ENCODE data around the gene TRPM5.

TRPM5 gene

GRCh38 chr11:2439820-2440219, 4.5 kb downstream of the TRPM5 start:
- WGBS = 100% methylated on average over 2 of the region's 3 CpGs
- no peak overlapping the region for H3K9ac ChIP-seq (ENCODE audit: low read length)
- H4K91ac ChIP-seq (ENCODE audit: low read length) = no peak overlapping the region
- H3K4ac ChIP-seq (ENCODE audit: low read depth in 1 of 2, low read length in 2 of 2) = no peak overlapping the region
- no peak overlapping the region for H2BK15ac ChIP-seq (ENCODE audit: low read depth, poor library complexity, severe bottlenecking)
- no peak overlapping the region for H3K14ac ChIP-seq (ENCODE audit: low read length in 2 of 2)
- H2BK5ac ChIP-seq (ENCODE audit: low read depth, low read length, poor library complexity, severe bottlenecking) = no peak overlapping the region
- H3K79me1 ChIP-seq (replicated peaks; ENCODE audit: low read length, poor library complexity, severe bottlenecking) = no peaks in the 10 kb centered on the region
- no peak overlapping the region for H3K4me2 ChIP-seq (ENCODE audit: low read length, poor library complexity, severe bottlenecking)
- H4K8ac ChIP-seq (ENCODE audit: low read length) = no peak overlapping the region
- no peak overlapping the region for H2BK120ac ChIP-seq (ENCODE audit: low read depth, low read length)
- H3K23ac ChIP-seq (ENCODE audit: low read length in 2 of 2) = no peak overlapping the region
- no peak overlapping the region for H3K18ac ChIP-seq (ENCODE audit: low read depth in 1 of 2, low read length in 2 of 2)
- H3K4me3 ChIP-seq (ENCODE audit: insufficient read depth in 1 of 2, low read depth in 1 of 2, low read length in 2 of 2) = no peak overlapping the region
- no peak overlapping the region for H2AFZ ChIP-seq (ENCODE audit: low read depth, low read length)
- H2AK5ac ChIP-seq (ENCODE audit: low read length, severe bottlenecking) = no peak overlapping the region
- H3K36me3 ChIP-seq (ENCODE audit: control insufficient read depth in 1 of 2, insufficient read depth in 2 of 2, low read depth in 1 of 2, low read length in 2 of 2) = no peaks in the 10 kb centered on the region
- H3K9me3 ChIP-seq (ENCODE audit: control insufficient read depth, low read length) = peaks cover 3% of the 10 kb centered on the region
- no peak for DNase-seq
- peaks cover 50 to 86% of the 10 kb centered on the region in 2 experiments for H3K27me3 ChIP-seq (ENCODE audit: control insufficient read depth in 1 of 2, insufficient read depth in 1 of 2, low read length in 2 of 2)
- no peak overlapping the region for H2BK12ac ChIP-seq (ENCODE audit: low read length in 2 of 2)
- peaks cover 2% of the 10 kb centered on the region for H3K4me1 ChIP-seq (ENCODE audit: control insufficient read depth, insufficient read depth, low read depth, low read length)
- no peak overlapping the region for H3K27ac ChIP-seq (ENCODE audit: low read length, poor library complexity, severe bottlenecking)

DNA sequence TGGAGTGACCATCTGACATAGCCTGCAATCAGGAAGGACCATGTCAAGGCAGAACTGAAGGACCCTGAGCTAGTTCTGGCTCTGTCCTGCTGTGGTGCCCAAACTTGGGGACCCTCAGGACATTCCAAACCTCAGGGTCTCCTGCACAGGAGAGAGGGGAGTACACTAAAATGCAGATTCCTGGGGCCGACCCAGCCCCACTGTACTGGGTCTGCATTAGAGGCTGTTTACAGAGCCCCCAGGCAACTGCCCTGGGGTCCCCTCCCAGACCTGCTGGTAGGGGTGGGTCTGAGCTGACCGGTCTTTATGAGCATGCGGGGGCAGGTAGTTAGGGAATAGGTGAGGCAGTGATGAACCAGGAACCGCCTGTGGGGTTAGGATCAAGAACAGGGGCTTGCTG, 6.8 kb downstream of the TRPM5 start:
- no peak overlapping the region for H3K4me3 ChIP-seq (ENCODE audit: insufficient read depth in 1 of 2, low read depth in 1 of 2, low read length in 2 of 2)
- H3K23ac ChIP-seq (ENCODE audit: low read length in 2 of 2) = no peak overlapping the region
- no peak overlapping the region for H3K27ac ChIP-seq (ENCODE audit: low read length, poor library complexity, severe bottlenecking)
- H3K27me3 ChIP-seq (ENCODE audit: control insufficient read depth in 1 of 2, insufficient read depth in 1 of 2, low read length in 2 of 2) = peaks cover 31 to 90% of the 10 kb centered on the region in 2 experiments
- no peaks in the 10 kb centered on the region for H3K4me1 ChIP-seq (ENCODE audit: control insufficient read depth, insufficient read depth, low read depth, low read length)
- no peak overlapping the region for H3K18ac ChIP-seq (ENCODE audit: low read depth in 1 of 2, low read length in 2 of 2)
- H4K91ac ChIP-seq (ENCODE audit: low read length) = no peak overlapping the region
- H3K36me3 ChIP-seq (ENCODE audit: control insufficient read depth in 1 of 2, insufficient read depth in 2 of 2, low read depth in 1 of 2, low read length in 2 of 2) = no peaks in the 10 kb centered on the region
- no peak overlapping the region for H2BK5ac ChIP-seq (ENCODE audit: low read depth, low read length, poor library complexity, severe bottlenecking)
- H3K4me2 ChIP-seq (ENCODE audit: low read length, poor library complexity, severe bottlenecking) = no peak overlapping the region
- no peak overlapping the region for H4K8ac ChIP-seq (ENCODE audit: low read length)
- H2AK5ac ChIP-seq (ENCODE audit: low read length, severe bottlenecking) = no peak overlapping the region
- no peak overlapping the region for H3K4ac ChIP-seq (ENCODE audit: low read depth in 1 of 2, low read length in 2 of 2)
- H3K9me3 ChIP-seq (ENCODE audit: control insufficient read depth, low read length) = peaks cover 3% of the 10 kb centered on the region
- no peaks in the 10 kb centered on the region for H3K79me1 ChIP-seq (replicated peaks; ENCODE audit: low read length, poor library complexity, severe bottlenecking)
- H3K14ac ChIP-seq (ENCODE audit: low read length in 2 of 2) = no peak overlapping the region
- no peak overlapping the region for H2AFZ ChIP-seq (ENCODE audit: low read depth, low read length)
- no peak for DNase-seq
- WGBS = 92% methylated on average over 4 of the region's 4 CpGs
- H3K9ac ChIP-seq (ENCODE audit: low read length) = no peak overlapping the region
- H2BK15ac ChIP-seq (ENCODE audit: low read depth, poor library complexity, severe bottlenecking) = no peak overlapping the region
- H2BK12ac ChIP-seq (ENCODE audit: low read length in 2 of 2) = no peak overlapping the region
- no peak overlapping the region for H2BK120ac ChIP-seq (ENCODE audit: low read depth, low read length)

DNA sequence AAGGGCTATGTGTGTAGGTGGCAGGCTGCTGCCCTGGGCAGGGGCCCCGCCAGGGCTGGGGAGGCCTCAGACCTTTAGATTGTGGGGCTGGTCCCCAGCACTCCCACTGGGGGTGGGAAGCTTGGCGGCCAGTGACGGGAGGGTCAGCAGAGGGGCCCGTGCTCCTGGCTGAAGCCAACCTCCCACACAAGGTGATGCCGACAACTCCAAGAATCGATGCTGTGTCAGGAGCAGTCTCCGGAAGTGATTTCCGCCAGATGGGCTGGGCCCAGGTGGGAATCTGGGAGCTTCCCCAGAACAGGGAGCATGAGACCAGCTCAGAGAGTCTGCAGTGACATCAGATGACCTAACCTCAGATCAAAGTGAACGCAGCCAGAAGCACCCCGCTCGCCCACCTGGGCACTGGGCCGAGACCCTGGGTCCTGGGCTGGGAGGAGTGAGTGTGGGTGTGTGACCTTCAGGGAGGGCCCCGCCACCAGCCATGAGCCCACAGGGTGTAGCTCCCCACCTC, 7.7 kb downstream of the TRPM5 start:
- peaks cover 29 to 87% of the 10 kb centered on the region in 2 experiments for H3K27me3 ChIP-seq (ENCODE audit: control insufficient read depth in 1 of 2, insufficient read depth in 1 of 2, low read length in 2 of 2)
- no peaks in the 10 kb centered on the region for H3K4me1 ChIP-seq (ENCODE audit: control insufficient read depth, insufficient read depth, low read depth, low read length)
- H2AFZ ChIP-seq (ENCODE audit: low read depth, low read length) = no peak overlapping the region
- no peak overlapping the region for H3K4me3 ChIP-seq (ENCODE audit: insufficient read depth in 1 of 2, low read depth in 1 of 2, low read length in 2 of 2)
- no peak overlapping the region for H2BK5ac ChIP-seq (ENCODE audit: low read depth, low read length, poor library complexity, severe bottlenecking)
- H3K36me3 ChIP-seq (ENCODE audit: control insufficient read depth in 1 of 2, insufficient read depth in 2 of 2, low read depth in 1 of 2, low read length in 2 of 2) = no peaks in the 10 kb centered on the region
- no peak overlapping the region for H2BK15ac ChIP-seq (ENCODE audit: low read depth, poor library complexity, severe bottlenecking)
- no peak overlapping the region for H2BK12ac ChIP-seq (ENCODE audit: low read length in 2 of 2)
- H2BK120ac ChIP-seq (ENCODE audit: low read depth, low read length) = no peak overlapping the region
- no peak overlapping the region for H3K23ac ChIP-seq (ENCODE audit: low read length in 2 of 2)
- H3K18ac ChIP-seq (ENCODE audit: low read depth in 1 of 2, low read length in 2 of 2) = no peak overlapping the region
- peaks cover 3% of the 10 kb centered on the region for H3K9me3 ChIP-seq (ENCODE audit: control insufficient read depth, low read length)
- DNase-seq = no peak
- no peaks in the 10 kb centered on the region for H3K79me1 ChIP-seq (replicated peaks; ENCODE audit: low read length, poor library complexity, severe bottlenecking)
- H3K4me2 ChIP-seq (ENCODE audit: low read length, poor library complexity, severe bottlenecking) = no peak overlapping the region
- peak overlapping the region; percentile 8 for H4K91ac ChIP-seq (ENCODE audit: low read length)
- H3K9ac ChIP-seq (ENCODE audit: low read length) = no peak overlapping the region
- H2AK5ac ChIP-seq (ENCODE audit: low read length, severe bottlenecking) = no peak overlapping the region
- H3K27ac ChIP-seq (ENCODE audit: low read length, poor library complexity, severe bottlenecking) = no peak overlapping the region
- H3K4ac ChIP-seq (ENCODE audit: low read depth in 1 of 2, low read length in 2 of 2) = no peak overlapping the region
- H3K14ac ChIP-seq (ENCODE audit: low read length in 2 of 2) = no peak overlapping the region
- no peak overlapping the region for H4K8ac ChIP-seq (ENCODE audit: low read length)
- 91% methylated on average over 12 of the region's 13 CpGs for WGBS

DNA sequence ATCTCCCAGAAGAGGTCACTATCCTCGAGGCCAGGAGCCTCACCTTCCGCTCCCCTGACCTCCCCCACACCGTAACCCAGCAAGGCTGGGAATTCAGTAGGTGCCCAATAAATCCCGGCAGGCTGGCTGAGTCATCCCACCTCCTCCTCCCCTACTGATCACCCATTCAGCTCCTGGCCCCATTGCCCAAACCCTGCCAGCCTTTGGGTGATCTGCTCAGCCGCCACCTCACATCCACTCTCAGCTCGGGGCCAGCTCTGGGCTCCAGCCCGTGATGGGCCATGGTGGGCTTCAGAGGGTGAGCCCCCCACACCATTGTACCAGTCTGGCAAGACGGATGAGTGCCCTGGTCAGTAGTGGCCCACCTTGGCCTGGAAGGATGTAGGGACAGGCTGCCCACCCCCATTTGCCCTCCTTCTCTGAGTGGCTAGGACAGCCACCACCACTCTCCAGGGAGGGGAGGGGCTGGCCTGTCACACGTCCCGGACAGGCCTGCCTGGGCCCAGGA, 8.2 kb downstream of the TRPM5 start:
- DNase-seq = no peak
- Histone ChIP-seq H3K4ac (ENCODE audit: low read depth in 1 of 2, low read length in 2 of 2) (no peak overlapping the region), H3K4me1 (ENCODE audit: control insufficient read depth, insufficient read depth, low read depth, low read length) (no peaks in the 10 kb centered on the region), H3K9me3 (ENCODE audit: control insufficient read depth, low read length) (peaks cover 3% of the 10 kb centered on the region), H3K79me1 (replicated peaks; ENCODE audit: low read length, poor library complexity, severe bottlenecking) (no peaks in the 10 kb centered on the region), H2BK5ac (ENCODE audit: low read depth, low read length, poor library complexity, severe bottlenecking) (no peak overlapping the region), H3K4me2 (ENCODE audit: low read length, poor library complexity, severe bottlenecking) (no peak overlapping the region), H2BK15ac (ENCODE audit: low read depth, poor library complexity, severe bottlenecking) (no peak overlapping the region), H3K27ac (ENCODE audit: low read length, poor library complexity, severe bottlenecking) (no peak overlapping the region), H2AFZ (ENCODE audit: low read depth, low read length) (no peak overlapping the region), H3K4me3 (ENCODE audit: insufficient read depth in 1 of 2, low read depth in 1 of 2, low read length in 2 of 2) (no peak overlapping the region), H3K9ac (ENCODE audit: low read length) (no peak overlapping the region), H3K36me3 (ENCODE audit: control insufficient read depth in 1 of 2, insufficient read depth in 2 of 2, low read depth in 1 of 2, low read length in 2 of 2) (no peaks in the 10 kb centered on the region), H2AK5ac (ENCODE audit: low read length, severe bottlenecking) (no peak overlapping the region), H2BK12ac (ENCODE audit: low read length in 2 of 2) (no peak overlapping the region), H4K91ac (ENCODE audit: low read length) (peak overlapping the region; percentile 8), H2BK120ac (ENCODE audit: low read depth, low read length) (no peak overlapping the region), H3K27me3 (ENCODE audit: control insufficient read depth in 1 of 2, insufficient read depth in 1 of 2, low read length in 2 of 2) (peaks cover 24 to 88% of the 10 kb centered on the region in 2 experiments), H3K18ac (ENCODE audit: low read depth in 1 of 2, low read length in 2 of 2) (no peak overlapping the region), H3K14ac (ENCODE audit: low read length in 2 of 2) (no peak overlapping the region), H4K8ac (ENCODE audit: low read length) (no peak overlapping the region), H3K23ac (ENCODE audit: low read length in 2 of 2) (no peak overlapping the region)
- WGBS = 81% methylated on average over 10 of the region's 10 CpGs
